Upper lobe of right lung (tissue), 1 donor: ENCODE data around the gene RNF115. TPM values are rescaled to one million over a fixed set of nuclear protein-coding genes. Genes with fewer than 3 reads are reported as not detected.

Experiments
- ATAC-seq: fragments of 200-7000 bp; cut with Tn5 transposase; one replicate; pipeline ENCODE4 v1.9.1; 2020; ENCODE audit warnings: mild to moderate bottlenecking, moderate library complexity
- DNase-seq: peaks from one replicate; pipeline ENCODE4 v3.0.0-alpha.2; 2020
- H3K27ac ChIP-seq: fragments of 200-600 bp; one replicate; pipeline ENCODE4 v1.8.0; 2022
- H3K27me3 ChIP-seq: fragments of 200-600 bp; one replicate; pipeline ENCODE4 v1.8.0; 2022; ENCODE audit warnings: mild to moderate bottlenecking
- H3K36me3 ChIP-seq: fragments of 200-600 bp; one replicate; pipeline ENCODE4 v1.8.0; 2022
- H3K4me1 ChIP-seq: fragments of 200-600 bp; one replicate; pipeline ENCODE4 v1.8.0; 2022
- H3K4me3 ChIP-seq: fragments of 200-600 bp; one replicate; pipeline ENCODE4 v1.8.0; 2022; ENCODE audit warnings: mild to moderate bottlenecking
- H3K9me3 ChIP-seq: fragments of 200-600 bp; one replicate; pipeline ENCODE4 v1.8.0; 2022
- CTCF ChIP-seq: fragments of 200-600 bp; IDR thresholded peaks from one replicate; pipeline ENCODE4 v1.8.0; 2022; ENCODE audit warnings: antibody characterized with exemption
- intact Hi-C: fragments of 100-400 bp; cut with DNase I; formaldehyde crosslinking; loops from one replicate; pipeline ENCODE4 v1.11.0; 2022
- total RNA-seq: library from RNA; stranded (reverse); fragmentation: NEBNext Ultra II Directional; extraction: Animal tissue kit (Norgen Biotek cat#: 25700); gene quantifications from one replicate; pipeline ENCODE4 v1.2.1, GENCODE V29; 2021
- donor health status: DM: no; HTN: yes; CAD: no; lungs with severe emphysema.

Gene RNF115
- total RNA-seq, 1 donor from 2014 or later: 15.8 TPM

- Histone ChIP-seq H3K27me3 (no peaks in the 10 kb centered on the region), H3K27ac (no peak overlapping the region), H3K4me1 (no peaks in the 10 kb centered on the region), H3K36me3 (no peaks in the 10 kb centered on the region), H3K9me3 (no peaks in the 10 kb centered on the region), H3K4me3 (no peak overlapping the region)
- ATAC-seq (no peak), DNase-seq (no peak)
- intact Hi-C loops: no loop called here
- TF ChIP-seq CTCF: no peak
Observed at GRCh38 chr1:145705622-145706021, 118.3 kb downstream of the RNF115 start.

GRCh38 chr1:145702826-145703225 is 121.1 kb downstream of the RNF115 start:
- H3K4me1 ChIP-seq: no peaks in the 10 kb centered on the region
- intact Hi-C loops: no loop called here
- no peaks in the 10 kb centered on the region for H3K9me3 ChIP-seq
- no peaks in the 10 kb centered on the region for H3K36me3 ChIP-seq
- no peak for ATAC-seq
- no peak for TF ChIP-seq CTCF
- H3K27me3 ChIP-seq: no peaks in the 10 kb centered on the region
- no peak overlapping the region for H3K4me3 ChIP-seq
- DNase-seq: no peak
- no peak overlapping the region for H3K27ac ChIP-seq

GRCh38 chr1:145702052-145702451 is 121.8 kb downstream of the RNF115 start:
- Histone ChIP-seq H3K36me3 (no peaks in the 10 kb centered on the region), H3K9me3 (no peaks in the 10 kb centered on the region), H3K4me3 (no peak overlapping the region), H3K27ac (no peak overlapping the region), H3K27me3 (no peaks in the 10 kb centered on the region), H3K4me1 (no peaks in the 10 kb centered on the region)
- no peak for ATAC-seq
- no peak for DNase-seq
- intact Hi-C loops: no loop called here
- TF ChIP-seq CTCF: no peak

GRCh38 chr1:145701306-145701862 is 122.5 kb downstream of the RNF115 start:
- Histone ChIP-seq H3K9me3 (no peaks in the 10 kb centered on the region), H3K27ac (no peak overlapping the region), H3K4me3 (no peak overlapping the region), H3K36me3 (no peaks in the 10 kb centered on the region), H3K4me1 (no peaks in the 10 kb centered on the region), H3K27me3 (no peaks in the 10 kb centered on the region)
- intact Hi-C loops: no loop called here
- TF ChIP-seq CTCF: no peak
- DNase-seq: no peak
- ATAC-seq: no peak

GRCh38 chr1:145696630-145696960 is 127.3 kb downstream of the RNF115 start:
- intact Hi-C loops: no loop called here
- H3K27me3 ChIP-seq: no peaks in the 10 kb centered on the region
- H3K36me3 ChIP-seq: no peaks in the 10 kb centered on the region
- DNase-seq (no peak), ATAC-seq (no peak)
- no peak overlapping the region for H3K27ac ChIP-seq
- H3K4me3 ChIP-seq: no peak overlapping the region
- H3K9me3 ChIP-seq: no peaks in the 10 kb centered on the region
- H3K4me1 ChIP-seq: no peaks in the 10 kb centered on the region
- TF ChIP-seq CTCF: no peak
